Cerebellar nuclear complex (tissue), 1 donor: ENCODE data around the gene NUDT9.
"Not testable (repeated sequence)": the region's sequence is repeated elsewhere in the genome, so short reads cannot be mapped to it uniquely, and the experiment has no call there.

Experiments used
- DNase-seq, 2 experiments: peaks; one replicate each; lab custom pipeline; 2025; lab: John Stamatoyannopoulos, UW

The NUDT9 gene

GRCh38 chr4:87409420-87409939 is 12.9 kb upstream of the NUDT9 start:
- DNase-seq = no peak

DNA sequence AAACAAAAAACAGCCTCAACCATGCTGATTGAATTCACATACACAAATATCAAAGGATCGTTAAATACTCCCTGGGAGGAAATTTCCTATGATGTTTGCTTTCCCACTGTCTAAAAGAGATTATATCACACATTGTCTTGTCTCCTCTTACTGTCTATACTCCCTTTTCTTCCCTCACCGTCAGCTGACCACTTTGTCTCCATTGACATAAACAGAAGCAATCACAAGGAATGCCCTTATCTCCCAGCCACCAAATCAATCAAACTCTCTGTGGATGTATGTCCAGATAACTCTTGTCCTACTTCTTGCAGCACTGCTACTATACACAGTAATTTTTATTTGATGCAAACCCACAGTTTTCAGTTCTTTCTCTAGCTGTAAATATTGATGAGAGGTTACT is 12.2 kb upstream of the NUDT9 start:
- DNase-seq = no peak

- no peak for DNase-seq
Observed at GRCh38 chr4:87410679-87411078, 11.7 kb upstream of the NUDT9 start.

DNA sequence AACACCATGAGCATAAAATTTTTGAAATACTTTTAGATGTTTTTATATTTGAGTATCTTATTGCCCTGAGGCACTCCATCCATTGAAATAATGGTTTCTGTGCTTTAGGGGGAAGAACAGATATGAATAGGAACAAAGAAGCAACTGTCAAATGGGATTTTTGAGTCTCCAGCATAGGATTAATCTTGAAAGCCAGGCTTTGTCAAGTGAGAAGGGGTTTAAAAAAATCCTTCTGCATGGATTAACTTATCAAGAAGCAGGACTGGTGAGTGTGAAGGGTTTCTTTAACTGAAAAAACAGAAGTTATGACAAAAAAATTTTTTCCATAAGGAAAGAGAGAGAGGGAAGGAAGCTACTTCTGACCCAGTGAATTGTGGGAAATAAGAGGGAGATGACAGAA is 7.6 kb upstream of the NUDT9 start:
- no peak for DNase-seq

- DNase-seq = no peak
Observed at GRCh38 chr4:87416965-87417364, 5.4 kb upstream of the NUDT9 start.

- not testable (repeated sequence) for DNase-seq
Observed at GRCh38 chr4:87418410-87418809, 4.0 kb upstream of the NUDT9 start.

- DNase-seq = no peak
Observed at GRCh38 chr4:87419578-87420249, 2.7 kb upstream of the NUDT9 start.

- no peak for DNase-seq
Observed at GRCh38 chr4:87420276-87420830, 2.0 kb upstream of the NUDT9 start.

DNA sequence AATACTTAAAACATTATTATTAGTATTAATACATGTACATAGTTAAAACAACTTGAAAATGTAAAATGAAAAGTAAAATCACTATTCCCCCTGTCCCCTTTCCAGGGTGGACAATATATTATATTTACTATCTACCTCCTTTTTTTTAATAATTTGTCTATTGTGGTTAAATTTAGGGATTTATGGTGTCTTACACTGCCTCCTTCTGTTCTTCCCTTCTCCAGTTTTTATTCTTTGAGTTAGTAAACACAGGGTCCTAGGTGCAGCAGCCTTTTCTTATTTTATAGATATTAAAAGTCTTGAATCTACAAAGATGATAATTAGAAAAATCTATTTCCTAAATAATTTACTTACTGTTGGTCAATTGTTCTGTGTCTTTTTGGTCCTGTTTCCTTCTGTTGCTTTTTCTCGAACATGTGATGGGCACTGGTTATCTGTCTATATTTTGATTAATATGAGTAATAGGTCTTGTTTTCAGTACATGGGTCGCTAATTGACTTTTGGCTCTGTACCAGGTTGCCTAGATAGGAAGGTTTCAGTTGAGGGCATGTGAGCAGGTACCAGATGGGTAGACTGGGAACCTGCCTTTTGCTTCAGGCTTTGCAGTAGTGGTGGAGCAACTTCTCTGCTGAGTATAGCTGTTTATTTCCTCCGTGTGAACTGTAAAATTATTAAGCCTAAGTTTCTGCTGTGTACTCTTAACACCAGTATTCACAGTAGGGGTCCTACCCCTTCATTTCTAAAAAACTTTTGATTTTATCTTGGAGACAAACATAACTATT is 1.1 kb downstream of the NUDT9 start:
- no peak for DNase-seq

DNA sequence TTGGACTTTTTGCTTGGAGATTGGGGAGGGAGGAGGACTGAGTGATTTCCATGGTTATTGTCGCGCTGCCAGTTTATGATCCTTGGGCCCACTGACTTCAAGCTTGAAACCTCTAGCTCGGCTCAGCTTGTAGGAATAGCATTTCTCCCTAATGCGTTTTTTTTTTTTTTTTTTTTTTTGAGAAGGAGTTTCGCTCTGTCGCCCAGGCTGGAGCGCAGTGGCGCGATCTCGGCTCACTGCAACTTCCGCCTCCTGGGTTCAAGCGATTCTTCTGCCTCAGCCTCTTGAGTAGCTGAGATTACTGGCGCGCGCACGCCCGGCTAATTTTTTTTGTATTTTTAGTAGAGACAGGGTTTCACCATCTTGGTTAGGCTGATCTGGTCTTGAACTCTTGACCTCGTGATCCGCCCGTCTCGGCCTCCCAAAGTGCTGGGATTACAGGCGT is 1.7 kb downstream of the NUDT9 start:
- DNase-seq = not testable (repeated sequence)

DNA sequence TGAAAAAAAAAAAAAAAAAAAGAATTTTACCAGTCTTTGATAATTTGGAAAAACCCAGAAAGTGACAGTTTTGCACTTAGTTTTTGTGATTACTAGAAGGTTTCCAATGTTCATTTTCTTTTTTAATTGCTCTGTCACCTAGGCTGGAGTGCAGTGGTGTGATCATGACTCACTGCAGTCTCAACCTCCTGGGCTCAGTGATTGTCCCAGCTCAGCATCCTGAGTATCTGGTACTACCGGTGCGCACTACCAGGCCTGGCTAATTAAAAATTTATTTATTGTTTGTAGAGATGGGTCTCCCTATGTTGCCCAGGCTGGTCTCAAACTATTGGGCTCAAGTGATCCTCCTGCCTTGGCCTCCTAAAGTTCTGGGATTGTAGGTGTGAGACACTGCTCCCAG is 3.3 kb downstream of the NUDT9 start:
- DNase-seq = no peak

GRCh38 chr4:87426865-87427517 is 4.6 kb downstream of the NUDT9 start:
- DNase-seq = no peak

- DNase-seq = no peak
Observed at GRCh38 chr4:87427518-87427868, 5.1 kb downstream of the NUDT9 start.

- no peak for DNase-seq
Observed at GRCh38 chr4:87428979-87429378, 6.6 kb downstream of the NUDT9 start.

GRCh38 chr4:87430038-87430437 is 7.7 kb downstream of the NUDT9 start:
- DNase-seq = no peak

DNA sequence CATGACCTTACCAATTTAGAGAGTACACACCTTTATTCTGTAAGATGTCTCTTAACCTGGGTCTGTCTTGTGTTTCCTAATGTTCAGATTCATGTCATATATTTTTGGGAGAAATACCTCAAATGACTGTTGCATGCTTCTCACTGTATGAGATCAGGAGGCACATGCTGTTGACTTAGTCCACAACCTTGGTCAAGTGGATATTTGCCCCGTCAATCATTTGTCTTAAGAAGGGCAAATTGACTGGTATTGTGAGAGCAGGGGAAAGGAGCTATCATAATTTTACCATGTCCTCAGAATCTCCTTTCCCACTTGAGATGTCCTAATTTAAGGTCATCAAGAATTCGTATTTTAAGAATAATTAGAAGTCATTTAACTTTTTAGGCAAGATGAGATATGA is 11.0 kb downstream of the NUDT9 start:
- DNase-seq = no peak

GRCh38 chr4:87442889-87443288 is 20.5 kb downstream of the NUDT9 start:
- DNase-seq = no peak

DNA sequence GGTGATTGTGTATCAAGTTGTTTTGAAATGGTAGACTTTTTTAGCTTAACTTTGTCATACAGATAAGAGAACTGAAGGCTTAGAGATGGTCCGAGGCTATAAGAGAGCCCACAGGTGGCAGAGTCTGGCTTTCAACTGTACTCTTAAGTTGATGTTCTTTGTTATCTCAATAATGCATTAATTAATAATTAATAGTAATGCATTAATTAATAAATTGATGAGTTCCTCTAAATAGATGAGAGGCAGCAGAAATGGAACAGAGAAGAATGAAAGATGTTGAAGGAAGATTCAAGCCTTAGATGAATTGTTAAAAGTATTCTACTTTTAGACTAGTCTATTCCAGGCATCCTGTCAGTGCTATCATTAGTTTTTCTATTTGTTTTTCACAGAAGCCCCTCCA is 22.4 kb downstream of the NUDT9 start:
- DNase-seq = no peak

- DNase-seq = no peak
Observed at GRCh38 chr4:87445964-87446363, 23.6 kb downstream of the NUDT9 start.

DNA sequence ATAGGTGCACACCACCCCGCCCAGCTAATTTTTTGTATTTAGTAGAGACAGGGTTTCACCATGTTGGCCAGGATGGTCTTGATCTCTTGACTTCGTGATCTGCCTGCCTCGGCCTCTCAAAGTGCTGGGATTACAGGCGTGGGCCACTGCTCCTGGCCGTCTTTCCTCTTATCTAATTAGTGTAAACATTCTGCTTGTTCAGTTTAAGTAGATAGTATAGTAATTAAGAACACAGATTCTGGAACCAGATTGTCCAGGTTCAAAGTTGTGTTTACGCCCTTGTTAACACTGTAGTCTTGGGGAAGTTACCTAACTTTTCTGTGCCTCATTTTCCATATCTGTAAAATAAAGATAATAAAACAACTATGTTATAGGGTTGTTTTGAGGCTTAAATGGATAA is 24.0 kb downstream of the NUDT9 start:
- not testable (repeated sequence) for DNase-seq

DNA sequence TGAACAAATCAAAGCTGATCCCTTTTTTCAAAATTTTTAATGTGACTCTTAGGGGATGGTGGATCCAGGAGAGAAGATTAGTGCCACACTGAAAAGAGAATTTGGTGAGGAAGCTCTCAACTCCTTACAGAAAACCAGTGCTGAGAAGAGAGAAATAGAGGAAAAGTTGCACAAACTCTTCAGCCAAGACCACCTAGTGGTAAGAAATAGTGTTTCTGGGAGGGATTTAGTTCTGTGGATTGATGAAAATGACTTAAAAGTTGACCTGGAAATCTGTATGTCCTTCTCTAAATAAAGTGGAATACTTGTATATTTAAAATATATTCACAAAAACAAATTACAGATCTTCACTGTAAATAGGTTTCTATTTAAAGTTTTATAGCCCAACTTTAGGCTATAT is 29.2 kb downstream of the NUDT9 start:
- no peak for DNase-seq

GRCh38 chr4:87458913-87459312 is 36.5 kb downstream of the NUDT9 start:
- DNase-seq = no peak

DNA sequence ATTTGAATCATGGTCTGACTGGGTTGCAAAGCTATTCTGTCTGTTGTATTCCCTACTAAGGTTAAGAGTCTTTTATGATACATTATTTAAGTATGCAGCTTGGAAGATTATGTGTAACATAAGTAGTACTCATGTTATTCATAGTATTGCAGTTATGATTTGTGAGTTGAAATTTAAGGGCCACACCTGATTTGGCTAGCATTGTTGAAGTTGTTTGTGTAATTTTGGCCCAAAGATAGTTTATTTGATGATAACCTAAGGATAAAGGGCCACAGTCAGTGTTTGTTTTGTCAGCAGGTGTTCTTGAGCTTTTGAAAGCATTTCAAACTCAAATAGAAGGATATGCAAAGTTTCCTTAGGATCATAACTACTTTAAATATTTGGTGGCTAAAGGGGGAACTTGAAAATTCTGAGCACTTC is 38.9 kb downstream of the NUDT9 start:
- DNase-seq = no peak
